ENCODE results near the gene PDE6B.

- no peak for TF ChIP-seq POLR2AphosphoS5 (IDR thresholded peaks at IDR 0.05; ENCODE audit: borderline replicate concordance, low read depth, low read length)
- no peak for TF ChIP-seq EZH2 (IDR thresholded peaks at IDR 0.05)
- TF ChIP-seq FOXP2 (optimal IDR thresholded peaks at IDR 0.05; ENCODE audit: control extremely low read depth, extremely low read length, insufficient read depth) = no peak
These were observed 59.4 kb downstream of the PDE6B start for GRCh38 chr4:684623-685327.
